A549 (cell line): ENCODE data around the gene NLGN2.

Experiments used
- EP300 ChIP-seq, 2 experiments: fragments of >200 bp; sonication (Bioruptor Twin); formaldehyde crosslinking; IDR thresholded peaks; 2 replicates in 1 of 2; 3 replicates in 1 of 2; pipeline ENCODE4 v1.6.1; 2016 to 2017
- HOXA7 ChIP-seq: fragments of 250-450 bp; sonication (Bioruptor Pico); IDR thresholded peaks from 2 replicates; pipeline ENCODE4 v1.5.0; 2020; ENCODE audit warnings: mild to moderate bottlenecking, moderate library complexity
- JUN ChIP-seq, 2 experiments: fragments of >200 bp; sonication (Bioruptor Twin); formaldehyde crosslinking; IDR thresholded peaks; 2 replicates in 1 of 2; 3 replicates in 1 of 2; pipeline ENCODE4 v1.6.1; 2016 to 2017
- MYC ChIP-seq: IDR thresholded peaks from 2 replicates; pipeline ENCODE4 v1.6.1; 2012; ENCODE audit warnings: mild to moderate bottlenecking, inconsistent platforms, low read length, improper control_type of control experiment, borderline replicate concordance
- PHF8 ChIP-seq: fragments of 200-600 bp; sonication (generic); IDR thresholded peaks from 2 replicates; pipeline ENCODE4 v1.6.1; 2016; ENCODE audit warnings: low read depth, mild to moderate bottlenecking, antibody characterized with exemption, moderate library complexity, borderline replicate concordance
- POLR2A ChIP-seq: IDR thresholded peaks from 2 replicates; pipeline ENCODE4 v1.6.1; 2012; ENCODE audit warnings: mild to moderate bottlenecking, low read length
- RAD21 ChIP-seq, 2 experiments: fragments of >200 bp in 1 of 2; sonication (Bioruptor Twin) in 1 of 2; formaldehyde crosslinking in 1 of 2; IDR thresholded peaks in 1 of 2; conservative IDR thresholded peaks in 1 of 2; 2 replicates in 1 of 2; 3 replicates in 1 of 2; pipeline ENCODE4 v1.6.1; 2012 to 2018; ENCODE audit warnings: inconsistent platforms in 1 of 2
- RARB ChIP-seq: fragments of 250-450 bp; sonication (Bioruptor Pico); IDR thresholded peaks from 2 replicates; pipeline ENCODE4 v1.8.0; 2021; ENCODE audit warnings: mild to moderate bottlenecking, moderate library complexity
- SMC3 ChIP-seq: fragments of >200 bp; sonication (Bioruptor Twin); formaldehyde crosslinking; IDR thresholded peaks from 3 replicates; pipeline ENCODE4 v1.6.1; 2018; ENCODE audit warnings: inconsistent platforms
- SREBF2 ChIP-seq: fragments of 450-650 bp; IDR thresholded peaks from 2 replicates; pipeline ENCODE4 v1.6.1; 2014; ENCODE audit warnings: mild to moderate bottlenecking, moderate library complexity
- ZC3H11A ChIP-seq: fragments of 450-650 bp; IDR thresholded peaks from 2 replicates; pipeline ENCODE4 v1.6.1; 2014; ENCODE audit warnings: antibody characterized with exemption, mild to moderate bottlenecking
- TF ChIP-seq, protein P1 (sequence below): fragments of >200 bp; sonication (Bioruptor Twin); formaldehyde crosslinking; IDR thresholded peaks from 3 replicates; pipeline ENCODE4 v1.5.1; 2016
- TF ChIP-seq, protein P2 (sequence below): IDR thresholded peaks from 2 replicates; pipeline ENCODE4 v1.6.1; 2012

DNA sequence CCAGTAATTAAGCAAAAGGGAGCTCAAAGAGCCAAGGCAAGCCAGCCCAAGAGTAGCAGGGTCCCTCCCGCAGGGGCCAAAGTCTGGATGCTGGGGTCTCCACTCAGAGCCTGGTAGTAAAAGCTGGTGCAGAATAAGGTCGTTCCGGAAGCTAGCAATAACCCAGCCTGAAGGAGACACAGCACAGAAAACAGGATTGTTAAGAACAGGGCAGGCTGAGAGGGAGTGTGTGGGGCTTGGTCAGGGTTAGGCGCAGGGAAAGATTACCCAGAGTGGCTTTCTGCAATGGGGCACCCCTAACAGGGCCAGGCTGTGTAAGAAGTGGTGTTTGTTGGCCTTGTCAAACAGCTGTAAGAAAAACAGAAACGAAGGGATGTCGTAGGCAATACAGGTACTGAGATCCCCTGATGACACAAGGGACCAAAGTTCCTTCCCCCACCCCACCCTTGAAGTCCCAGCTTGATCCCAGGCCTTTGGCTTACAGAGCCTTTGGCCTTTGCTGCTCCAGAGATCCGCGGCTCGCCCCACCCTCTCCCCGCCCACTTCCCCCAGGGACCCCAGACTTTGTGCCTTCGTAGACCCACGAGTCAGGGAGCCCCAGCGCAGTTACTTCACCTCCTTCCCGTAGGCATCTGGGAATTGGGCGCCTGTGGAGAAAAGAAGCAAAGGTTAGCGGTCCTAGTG, 4.5 kb upstream of the NLGN2 start:
- no peak for TF ChIP-seq RARB (CRISPR knock-in tag)
- no peak for TF ChIP-seq MYC
- TF ChIP-seq PHF8, result no peak
- TF ChIP-seq, protein P1, sequence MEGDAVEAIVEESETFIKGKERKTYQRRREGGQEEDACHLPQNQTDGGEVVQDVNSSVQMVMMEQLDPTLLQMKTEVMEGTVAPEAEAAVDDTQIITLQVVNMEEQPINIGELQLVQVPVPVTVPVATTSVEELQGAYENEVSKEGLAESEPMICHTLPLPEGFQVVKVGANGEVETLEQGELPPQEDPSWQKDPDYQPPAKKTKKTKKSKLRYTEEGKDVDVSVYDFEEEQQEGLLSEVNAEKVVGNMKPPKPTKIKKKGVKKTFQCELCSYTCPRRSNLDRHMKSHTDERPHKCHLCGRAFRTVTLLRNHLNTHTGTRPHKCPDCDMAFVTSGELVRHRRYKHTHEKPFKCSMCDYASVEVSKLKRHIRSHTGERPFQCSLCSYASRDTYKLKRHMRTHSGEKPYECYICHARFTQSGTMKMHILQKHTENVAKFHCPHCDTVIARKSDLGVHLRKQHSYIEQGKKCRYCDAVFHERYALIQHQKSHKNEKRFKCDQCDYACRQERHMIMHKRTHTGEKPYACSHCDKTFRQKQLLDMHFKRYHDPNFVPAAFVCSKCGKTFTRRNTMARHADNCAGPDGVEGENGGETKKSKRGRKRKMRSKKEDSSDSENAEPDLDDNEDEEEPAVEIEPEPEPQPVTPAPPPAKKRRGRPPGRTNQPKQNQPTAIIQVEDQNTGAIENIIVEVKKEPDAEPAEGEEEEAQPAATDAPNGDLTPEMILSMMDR, result no peak
- no peak for TF ChIP-seq ZC3H11A
- TF ChIP-seq RAD21 (conservative IDR thresholded peaks at IDR 0.05 in 1 of 2, IDR thresholded peaks at IDR 0.05 in 1 of 2), result no peak
- TF ChIP-seq SREBF2, result no peak
- no peak for TF ChIP-seq EP300 (IDR thresholded peaks at IDR 0.05)
- TF ChIP-seq, protein P2, sequence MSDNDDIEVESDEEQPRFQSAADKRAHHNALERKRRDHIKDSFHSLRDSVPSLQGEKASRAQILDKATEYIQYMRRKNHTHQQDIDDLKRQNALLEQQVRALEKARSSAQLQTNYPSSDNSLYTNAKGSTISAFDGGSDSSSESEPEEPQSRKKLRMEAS, result no peak
- TF ChIP-seq HOXA7 (CRISPR knock-in tag), result no peak
- TF ChIP-seq SMC3, result no peak
- no peak for TF ChIP-seq JUN (IDR thresholded peaks at IDR 0.05)
- TF ChIP-seq POLR2A, result no peak
